ENCODE measurements around the gene DDX10.

- no peak for TF ChIP-seq POLR2A (IDR thresholded peaks at IDR 0.05; ENCODE audit: low read length)
- TF ChIP-seq GATA1 (IDR thresholded peaks at IDR 0.05; ENCODE audit: low read depth, low read length), result no peak
Observed at GRCh38 chr11:108852701-108853100, 187.8 kb downstream of the DDX10 start.

All from erythroblast (primary cell).